K562 (cell line): ENCODE results near the gene SH3TC2. TPM values are rescaled to one million over a fixed set of nuclear protein-coding genes. Genes with fewer than 3 reads are reported as not detected.

ENCODE experiments used
- ATAC-seq: fragments of 200-7000 bp; cut with Tn5 transposase; 3 replicates; pipeline ENCODE4 v1.9.1; 2020; ENCODE audit warnings: moderate library complexity
- BruUV-seq: library from RNA; stranded (reverse); fragments of 400-500 nt; replicated peaks from 2 replicates; lab custom pipeline; 2021; lab: Mats Ljungman, UMichigan
- CTCF ChIA-PET: fragments of 300-600 bp; formaldehyde crosslinking; extraction: SDS; loops from one replicate; lab custom pipeline; 2021; ENCODE audit warnings: low intra/inter-chr PET ratio; lab: Yijun Ruan, JAX
- POLR2A ChIA-PET: fragments of 300-600, 350-650 bp; sonication (Branson Sonifier 250); formaldehyde crosslinking; extraction: SDS; loops from one replicate; lab custom pipeline; 2021; ENCODE audit warnings: antibody characterized with exemption, inconsistent platforms; lab: Yijun Ruan, JAX
- DNase-seq, 4 experiments: peaks; one replicate each; pipeline versions ENCODE4 v3.0.0 to v3.0.0-alpha.2; 2011 to 2018; ENCODE audit warnings: low spot score in 3 of 4, mixed read lengths in 3 of 4; ENCODE audit errors: extremely low read depth in 1 of 4
- FAIRE-seq: peaks from 2 replicates; lab custom pipeline; 2011; peaks lifted over from hg19 to GRCh38; lab: Jason Lieb, UNC
- H2AFZ ChIP-seq: 2 replicates; pipeline ENCODE4 v1.6.0; 2011; ENCODE audit warnings: low read depth, low read length, control low read depth, inconsistent platforms
- H3K27ac ChIP-seq: fragments of 200-600 bp; 3 replicates; pipeline ENCODE4 v1.8.0; 2011; ENCODE audit warnings: low read depth, mild to moderate bottlenecking, control low read depth, inconsistent platforms, low read length, moderate library complexity, mixed read lengths; ENCODE audit errors: extremely low read depth
- H3K27me3 ChIP-seq, 2 experiments: fragments of 300-600 bp in 1 of 2; 2 replicates in 1 of 2; 3 replicates in 1 of 2; pipeline versions ENCODE4 v1.6.0 to v1.8.0; 2011; ENCODE audit warnings: inconsistent platforms in 2 of 2, low read length in 2 of 2, mild to moderate bottlenecking in 1 of 2, mixed read lengths in 1 of 2, moderate library complexity in 1 of 2; ENCODE audit not compliant: control insufficient read depth in 2 of 2, insufficient read depth in 2 of 2
- H3K36me3 ChIP-seq: fragments of 300-600 bp; 3 replicates; pipeline ENCODE4 v1.8.0; 2011; ENCODE audit warnings: mild to moderate bottlenecking, low read length, inconsistent platforms; ENCODE audit not compliant: control insufficient read depth, insufficient read depth
- H3K4me1 ChIP-seq, 2 experiments: fragments of 200-600 bp in 1 of 2; replicated peaks in 1 of 2; 2 replicates in 1 of 2; 3 replicates in 1 of 2; pipeline versions ENCODE4 v1.5.1 to v1.8.0; 2011; ENCODE audit warnings: inconsistent platforms in 2 of 2, low read length in 2 of 2, mild to moderate bottlenecking in 1 of 2, mixed read lengths in 1 of 2, moderate library complexity in 1 of 2; ENCODE audit not compliant: control insufficient read depth in 2 of 2, insufficient read depth in 2 of 2
- H3K4me2 ChIP-seq: 2 replicates; pipeline ENCODE4 v1.6.1; 2011; ENCODE audit warnings: low read length, control low read depth, inconsistent platforms, mixed read lengths; ENCODE audit not compliant: insufficient read depth
- H3K4me3 ChIP-seq: fragments of 200-600 bp; sonication (generic), shearing (Covaris generic); 2 replicates; pipeline ENCODE4 v1.5.1; 2016; ENCODE audit warnings: control low read depth, inconsistent platforms
- H3K79me2 ChIP-seq: fragments of 200-600 bp; 3 replicates; pipeline ENCODE4 v1.8.0; 2011; ENCODE audit warnings: low read length, inconsistent platforms; ENCODE audit not compliant: control insufficient read depth, insufficient read depth
- H3K9ac ChIP-seq, 2 experiments: 2 replicates each; pipeline versions ENCODE4 v1.6.0 to v1.6.1; 2011; ENCODE audit warnings: low read depth in 2 of 2, low read length in 2 of 2, control low read depth in 1 of 2, inconsistent platforms in 1 of 2, mild to moderate bottlenecking in 1 of 2, mixed read lengths in 1 of 2; ENCODE audit not compliant: insufficient read depth in 1 of 2
- H3K9me1 ChIP-seq: one replicate; pipeline ENCODE4 v1.6.0; 2011; ENCODE audit warnings: inconsistent platforms, mild to moderate bottlenecking, low read length, moderate library complexity; ENCODE audit not compliant: control insufficient read depth, insufficient read depth
- H3K9me3 ChIP-seq: replicated peaks from 2 replicates; pipeline ENCODE4 v1.5.1; 2011; ENCODE audit warnings: low read depth, low read length, inconsistent platforms; ENCODE audit not compliant: control insufficient read depth, insufficient read depth
- H4K20me1 ChIP-seq: replicated peaks from 2 replicates; pipeline ENCODE4 v1.6.1; 2011; ENCODE audit warnings: low read length, inconsistent platforms, mixed read lengths; ENCODE audit not compliant: control insufficient read depth, insufficient read depth
- ARHGAP35 ChIP-seq: fragments of 450-650 bp; IDR thresholded peaks from 2 replicates; pipeline ENCODE4 v1.6.1; 2018; ENCODE audit not compliant: partially characterized antibody
- C11orf30 ChIP-seq: fragments of 450-650 bp; IDR thresholded peaks from 2 replicates; pipeline ENCODE4 v1.6.1; 2016; ENCODE audit warnings: low read depth, mild to moderate bottlenecking
- CBX3 ChIP-seq, 2 experiments: IDR thresholded peaks; 1 replicate in 1 of 2; 2 replicates in 1 of 2; pipeline ENCODE4 v1.6.1; 2012; ENCODE audit warnings: inconsistent platforms in 2 of 2, low read length in 2 of 2, borderline replicate concordance in 1 of 2, control low read depth in 1 of 2
- CHD2 ChIP-seq: IDR thresholded peaks from 2 replicates; pipeline ENCODE4 v1.6.1; 2011; ENCODE audit warnings: low read depth, low read length
- FOXM1 ChIP-seq, 2 experiments: fragments of 450-650 bp in 1 of 2; sonication (generic) in 1 of 2; formaldehyde crosslinking in 1 of 2; IDR thresholded peaks; 2 replicates each; pipeline versions ENCODE4 v1.6.1 to v1.9.0; 2017 to 2022; ENCODE audit warnings: low read depth in 2 of 2, mild to moderate bottlenecking in 2 of 2, missing genetic modification reagents in 1 of 2, moderate library complexity in 1 of 2
- HSF4 ChIP-seq: fragments of 250-450 bp; sonication (Bioruptor Pico); IDR thresholded peaks from 2 replicates; pipeline ENCODE4 v2.1.2; 2022; ENCODE audit warnings: mild to moderate bottlenecking, moderate library complexity, borderline replicate concordance
- MAZ ChIP-seq, 2 experiments: fragments of 450-650 bp in 1 of 2; sonication (generic) in 1 of 2; formaldehyde crosslinking; IDR thresholded peaks in 1 of 2; conservative IDR thresholded peaks in 1 of 2; 2 replicates each; pipeline versions ENCODE4 v1.4.0 to v1.5.0; 2020; ENCODE audit warnings: mild to moderate bottlenecking in 1 of 2, missing genetic modification reagents in 1 of 2
- MCM2 ChIP-seq: fragments of 450-650 bp; IDR thresholded peaks from 2 replicates; pipeline ENCODE4 v1.6.1; 2017; ENCODE audit warnings: low read depth, mild to moderate bottlenecking
- MYC ChIP-seq, 2 experiments: fragments of 250-450 bp in 1 of 2; sonication (Bioruptor Pico) in 1 of 2; IDR thresholded peaks; 2 replicates each; pipeline versions ENCODE4 v1.5.1 to v1.6.1; 2012 to 2021; ENCODE audit warnings: low read depth in 2 of 2, borderline replicate concordance in 1 of 2, improper control_type of control experiment in 1 of 2, low read length in 1 of 2, mild to moderate bottlenecking in 1 of 2, moderate library complexity in 1 of 2
- SMARCB1 ChIP-seq: IDR thresholded peaks from 2 replicates; pipeline ENCODE4 v1.6.1; 2011; ENCODE audit warnings: improper control_type of control experiment, low read depth; ENCODE audit not compliant: insufficient read length
- STAG1 ChIP-seq: sonication (generic); formaldehyde crosslinking; IDR thresholded peaks from 2 replicates; pipeline ENCODE4 v1.5.0; 2020; ENCODE audit warnings: missing genetic modification reagents, borderline replicate concordance
- WGBS: fragments of 100-300 bp; shearing (Covaris generic); methylation state at CpG from one replicate; pipeline ENCODE4 v1.1.6; 2016; ENCODE audit warnings: low coverage, mixed read lengths; ENCODE audit not compliant: insufficient coverage; ENCODE audit errors: missing lambda C conversion rate; 5-methylcytosine and 5-hydroxymethylcytosine counted together
- in situ Hi-C: fragments of 300-500 bp; cut with MboI; formaldehyde crosslinking; loops from 4 replicates; pipeline ENCODE4 v1.15.0; 2018; ENCODE audit warnings: inconsistent platforms, mixed read lengths
- intact Hi-C: fragments of 100-400 bp; cut with micrococcal nuclease; formaldehyde crosslinking; loops from 2 replicates; pipeline ENCODE4 v1.14.2; 2022
- polyA plus RNA-seq, 8 experiments: library from polyadenylated mRNA; depleted of rRNA in 4 of 8; stranded (reverse) in 5 of 8; unstranded in 3 of 8; fragments of >200 nt; fragmentation: Nextera tagmentation in 2 of 8; fragmentation: Illumina TruSeq in 1 of 8; extraction: Ambion mirVana in 2 of 8; extraction: Trizol in 1 of 8; gene quantifications; 2 replicates each; pipeline versions ENCODE4 v1.2.1 to v1.2.3, GENCODE V29; 2011 to 2014; ENCODE audit warnings: inconsistent platforms in 1 of 8, missing spikeins in 1 of 8
- total RNA-seq, 7 experiments: library from RNA; depleted of rRNA in 6 of 7; stranded (reverse); fragments of >200 nt in 6 of 7; fragmentation: Illumina TruSeq in 2 of 7; extraction: Trizol in 2 of 7; gene quantifications; 2 replicates each; pipeline versions ENCODE4 v1.2.1 to v1.2.3, GENCODE V29; 2011 to 2021; ENCODE audit warnings: low replicate concordance in 1 of 7
- TF ChIP-seq, protein P1 (sequence below): IDR thresholded peaks from 3 replicates; pipeline ENCODE4 v1.6.1; 2011; ENCODE audit warnings: borderline replicate concordance, mild to moderate bottlenecking; ENCODE audit not compliant: insufficient read length, insufficient read depth
- TF ChIP-seq, protein P2 (sequence below): fragments of 250-450 bp; sonication (Bioruptor Pico); IDR thresholded peaks from 2 replicates; pipeline ENCODE4 v1.4.0; 2020; ENCODE audit warnings: borderline replicate concordance

Gene SH3TC2
- total and polyA plus RNA-seq, 9 of the 15 experiments (the other 6 are each of a cell fraction or from before 2014, with no cell fraction given): 0.03 to 0.80 (median 0.55) TPM; not detected in 1

DNA sequence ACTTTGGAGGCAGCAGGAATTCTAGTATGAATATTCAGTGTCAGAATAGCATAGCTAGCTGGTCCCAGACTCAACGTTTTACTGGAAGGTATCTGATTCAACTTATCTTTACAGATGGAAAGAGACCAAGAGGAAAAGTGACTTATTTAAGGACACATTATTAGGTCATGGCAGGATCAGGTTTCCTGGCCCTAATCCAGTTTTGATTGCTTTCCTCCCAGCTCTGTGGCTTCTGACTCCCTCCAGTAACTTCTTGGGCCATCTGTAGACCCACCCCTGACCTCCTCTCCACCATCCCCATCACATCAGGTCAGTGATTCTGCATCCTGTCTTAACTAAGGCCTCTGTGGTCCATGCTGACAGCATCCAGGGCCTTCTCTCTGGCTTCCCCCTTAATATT, 38.4 kb downstream of the SH3TC2 start:
- no peak for DNase-seq
- 0% methylated on average over 1 of the region's 1 CpG for WGBS

DNA sequence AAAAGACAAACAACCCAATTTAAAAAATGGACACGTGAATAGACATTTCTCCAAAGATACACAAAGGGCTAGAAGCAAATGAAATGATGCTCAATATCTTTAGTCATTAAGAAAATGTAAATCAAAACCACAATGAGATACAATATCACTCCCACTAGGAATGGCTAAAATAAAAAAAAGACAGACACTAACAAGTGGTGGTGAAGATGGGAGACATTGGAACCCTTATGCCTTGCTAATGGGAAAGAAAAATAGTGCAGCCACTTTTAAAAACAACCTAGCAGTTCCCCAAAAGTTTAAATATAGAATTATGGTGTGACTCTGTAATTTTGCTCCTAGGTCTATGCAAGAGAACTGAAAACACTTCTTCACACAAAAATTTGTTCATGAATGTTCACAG, 40.7 kb downstream of the SH3TC2 start:
- no peaks in the 10 kb centered on the region for H3K79me2 ChIP-seq
- no peaks in the 10 kb centered on the region for H4K20me1 ChIP-seq
- in situ Hi-C loops: no loop called here
- no peak for FAIRE-seq
- no peaks in the 10 kb centered on the region for H3K9me3 ChIP-seq
- H3K9ac ChIP-seq: no peak overlapping the region
- H3K36me3 ChIP-seq: no peaks in the 10 kb centered on the region
- ChIA-PET POLR2A (no interaction called here), CTCF (no interaction called here)
- BruUV-seq: no TSS peak
- no peak overlapping the region for H3K4me3 ChIP-seq
- H3K9me1 ChIP-seq: no peaks in the 10 kb centered on the region
- H3K4me1 ChIP-seq: no peaks in the 10 kb centered on the region
- no peak for ATAC-seq
- intact Hi-C loops: no loop called here
- H3K27me3 ChIP-seq: peaks cover 0 to 3% of the 10 kb centered on the region in 2 experiments; a peak in 1 of 5 replicates
- no peak for DNase-seq
- 0% methylated on average over 1 of the region's 1 CpG for WGBS
- H3K4me2 ChIP-seq: no peak overlapping the region
- H2AFZ ChIP-seq: no peak overlapping the region
- no peak overlapping the region for H3K27ac ChIP-seq
- TF ChIP-seq FOXM1 (IDR thresholded peaks at IDR 0.05; ENCODE audit: low read depth) (no peak), FOXM1 (CRISPR knock-in tag; IDR thresholded peaks at IDR 0.05; ENCODE audit: low read depth) (no peak), SMARCB1 (no peak), MCM2 (no peak), MYC (IDR thresholded peaks at IDR 0.05; ENCODE audit: low read depth, low read length) (no peak), MYC (CRISPR knock-in tag; IDR thresholded peaks at IDR 0.05; ENCODE audit: borderline replicate concordance, low read depth) (no peak), STAG1 (CRISPR knock-in tag) (no peak), HSF4 (CRISPR knock-in tag) (no peak), CHD2 (no peak), CBX3 (IDR thresholded peaks at IDR 0.05; ENCODE audit: borderline replicate concordance in 1 of 2, low read length in 2 of 2) (no peak), ARHGAP35 (no peak), C11orf30 (no peak)
- TF ChIP-seq, protein P1, sequence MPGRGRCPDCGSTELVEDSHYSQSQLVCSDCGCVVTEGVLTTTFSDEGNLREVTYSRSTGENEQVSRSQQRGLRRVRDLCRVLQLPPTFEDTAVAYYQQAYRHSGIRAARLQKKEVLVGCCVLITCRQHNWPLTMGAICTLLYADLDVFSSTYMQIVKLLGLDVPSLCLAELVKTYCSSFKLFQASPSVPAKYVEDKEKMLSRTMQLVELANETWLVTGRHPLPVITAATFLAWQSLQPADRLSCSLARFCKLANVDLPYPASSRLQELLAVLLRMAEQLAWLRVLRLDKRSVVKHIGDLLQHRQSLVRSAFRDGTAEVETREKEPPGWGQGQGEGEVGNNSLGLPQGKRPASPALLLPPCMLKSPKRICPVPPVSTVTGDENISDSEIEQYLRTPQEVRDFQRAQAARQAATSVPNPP: no peak

More for the DNA sequence above, 38.4 kb downstream of the SH3TC2 start:
- TF ChIP-seq, protein P2, sequence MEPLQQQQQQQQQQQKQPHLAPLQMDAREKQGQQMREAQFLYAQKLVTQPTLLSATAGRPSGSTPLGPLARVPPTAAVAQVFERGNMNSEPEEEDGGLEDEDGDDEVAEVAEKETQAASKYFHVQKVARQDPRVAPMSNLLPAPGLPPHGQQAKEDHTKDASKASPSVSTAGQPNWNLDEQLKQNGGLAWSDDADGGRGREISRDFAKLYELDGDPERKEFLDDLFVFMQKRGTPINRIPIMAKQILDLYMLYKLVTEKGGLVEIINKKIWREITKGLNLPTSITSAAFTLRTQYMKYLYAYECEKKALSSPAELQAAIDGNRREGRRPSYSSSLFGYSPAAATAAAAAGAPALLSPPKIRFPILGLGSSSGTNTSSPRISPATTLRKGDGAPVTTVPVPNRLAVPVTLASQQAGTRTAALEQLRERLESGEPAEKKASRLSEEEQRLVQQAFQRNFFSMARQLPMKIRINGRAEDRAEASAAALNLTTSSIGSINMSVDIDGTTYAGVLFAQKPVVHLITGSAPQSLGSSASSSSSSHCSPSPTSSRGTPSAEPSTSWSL (CRISPR knock-in tag): no peak
- no peak for TF ChIP-seq MAZ (CRISPR knock-in tag; conservative IDR thresholded peaks at IDR 0.05 in 1 of 2, IDR thresholded peaks at IDR 0.05 in 1 of 2)
- ATAC-seq: no peak
- Histone ChIP-seq H3K9ac (no peak overlapping the region), H3K9me3 (no peaks in the 10 kb centered on the region), H4K20me1 (no peaks in the 10 kb centered on the region), H3K4me2 (no peak overlapping the region), H2AFZ (no peak overlapping the region), H3K9me1 (no peaks in the 10 kb centered on the region), H3K27me3 (peaks cover 0 to 10% of the 10 kb centered on the region in 2 experiments; a peak in 2 of 5 replicates), H3K27ac (no peak overlapping the region), H3K4me1 (no peaks in the 10 kb centered on the region), H3K36me3 (no peaks in the 10 kb centered on the region), H3K4me3 (no peak overlapping the region), H3K79me2 (no peaks in the 10 kb centered on the region)
- ChIA-PET POLR2A (interaction anchor here (0.6 to 1.0 kb wide), 2 partner anchors 10 to 14 kb away, joined by 3 to 4 read pairs; no protein-coding TSS in a partner anchor), CTCF (no interaction called here)
- no TSS peak for BruUV-seq
- intact Hi-C loops (no loop called here), in situ Hi-C loops (no loop called here)
- no peak for FAIRE-seq
